HG03103 (cell line): Measurements from ENCODE around the gene TGDS.
"Not testable (repeated sequence)": the region's sequence is repeated elsewhere in the genome, so short reads cannot be mapped to it uniquely, and the experiment has no call there.

Experiments
- ATAC-seq: cut with Tn5 transposase; IDR thresholded peaks from one replicate; pipeline ENCODE4 v1.9.1; 2021; ENCODE audit warnings: low read depth; ENCODE audit not compliant: unreplicated experiment

The TGDS gene, protein sequence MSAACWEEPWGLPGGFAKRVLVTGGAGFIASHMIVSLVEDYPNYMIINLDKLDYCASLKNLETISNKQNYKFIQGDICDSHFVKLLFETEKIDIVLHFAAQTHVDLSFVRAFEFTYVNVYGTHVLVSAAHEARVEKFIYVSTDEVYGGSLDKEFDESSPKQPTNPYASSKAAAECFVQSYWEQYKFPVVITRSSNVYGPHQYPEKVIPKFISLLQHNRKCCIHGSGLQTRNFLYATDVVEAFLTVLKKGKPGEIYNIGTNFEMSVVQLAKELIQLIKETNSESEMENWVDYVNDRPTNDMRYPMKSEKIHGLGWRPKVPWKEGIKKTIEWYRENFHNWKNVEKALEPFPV

DNA sequence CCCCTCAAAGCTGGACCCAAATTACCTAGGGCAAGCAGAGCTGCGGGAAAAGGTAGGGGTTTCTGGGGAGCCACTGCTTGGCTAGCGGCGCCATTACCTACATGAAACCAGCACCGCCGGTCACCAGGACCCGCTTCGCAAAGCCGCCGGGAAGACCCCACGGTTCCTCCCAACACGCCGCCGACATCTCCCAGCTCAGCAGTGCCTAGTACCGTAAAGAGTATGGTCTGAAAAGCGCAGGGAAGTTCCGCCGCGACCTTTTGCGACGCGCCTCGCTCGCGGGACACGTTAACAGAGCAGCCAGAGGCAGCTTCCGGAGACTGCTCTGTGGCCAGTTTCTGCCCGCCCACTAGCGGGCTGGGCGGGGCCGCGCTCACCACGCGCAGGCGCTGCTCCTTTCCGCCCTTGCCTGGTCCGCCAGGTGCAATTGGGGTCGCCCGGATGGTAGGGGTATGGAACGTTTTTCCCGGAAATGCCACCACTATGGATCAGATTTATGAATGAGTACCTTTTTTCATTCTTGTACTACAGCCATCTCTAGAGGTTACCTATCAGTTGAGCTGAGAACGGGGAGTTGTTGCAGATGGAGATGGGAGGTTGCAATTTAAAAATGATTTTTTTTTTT is at the start of gene TGDS:
Gene TGDS, minus strand, starts transcription at position 203 of the 625 bp plus-strand sequence. Its CDS starts 16 bp downstream, at position 187.
- peak; percentile 97 for ATAC-seq

DNA sequence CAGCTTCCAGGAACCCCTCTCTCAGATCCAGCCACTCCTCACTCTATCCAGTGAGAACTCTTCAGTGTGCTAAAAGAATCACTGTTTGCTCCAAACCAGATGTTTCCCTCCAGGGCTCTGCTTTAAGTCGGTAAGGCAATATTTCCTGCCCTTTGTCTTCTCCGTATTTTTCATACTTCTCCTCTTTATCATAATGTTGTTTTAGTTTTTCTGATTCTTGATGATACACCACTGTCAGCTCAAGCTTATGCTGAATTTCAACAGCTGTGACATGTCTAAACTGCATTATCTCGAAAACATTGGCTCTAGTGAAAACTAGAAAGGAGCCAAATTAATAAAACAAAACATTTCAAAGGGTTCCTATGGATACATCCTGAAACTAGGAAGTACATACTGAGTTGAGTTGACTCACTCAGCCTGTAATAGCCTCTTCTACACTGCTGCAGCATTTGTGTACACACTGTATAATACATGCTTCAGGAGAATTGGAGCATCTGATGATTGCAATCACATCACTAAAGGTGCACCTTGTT is 45.5 kb upstream of the TGDS start:
- ATAC-seq = no peak

DNA sequence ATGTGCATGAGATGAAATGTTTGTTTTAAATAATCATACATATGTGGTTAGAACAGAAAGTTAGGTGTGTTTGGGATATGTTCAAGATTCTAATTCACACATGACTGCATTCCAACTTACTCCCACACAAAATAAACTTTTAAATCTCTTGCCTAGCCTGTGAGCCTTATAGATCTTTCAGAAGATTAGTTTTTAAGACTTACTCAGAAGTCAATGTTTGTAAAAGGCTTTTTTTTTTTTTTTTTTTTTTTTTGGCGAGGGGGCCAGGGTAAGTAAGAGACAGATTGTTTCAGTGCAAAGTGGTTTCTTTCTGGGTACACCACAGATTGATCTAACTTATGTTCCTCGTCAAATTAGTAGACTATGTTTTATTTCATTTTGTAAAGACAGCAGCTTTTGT is 44.8 kb upstream of the TGDS start:
- no peak for ATAC-seq

DNA sequence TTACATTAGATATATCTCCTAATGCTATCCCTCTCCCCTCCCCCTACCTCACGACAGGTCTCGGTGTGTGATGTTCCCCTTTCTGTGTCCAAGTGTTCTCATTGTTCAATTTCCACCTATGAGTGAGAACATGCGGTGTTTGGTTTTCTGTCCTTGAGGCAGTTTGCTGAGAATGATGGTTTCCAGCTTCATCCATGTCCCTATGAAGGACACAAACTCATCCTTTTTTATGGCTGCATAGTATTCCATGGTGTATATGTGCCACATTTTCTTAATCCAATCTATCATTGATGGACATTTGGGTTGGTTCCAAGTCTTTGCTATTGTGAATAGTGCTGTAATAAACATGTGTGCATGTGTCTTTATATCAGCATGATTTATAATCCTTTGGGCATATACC is 41.7 kb upstream of the TGDS start:
- not testable (repeated sequence) for ATAC-seq

DNA sequence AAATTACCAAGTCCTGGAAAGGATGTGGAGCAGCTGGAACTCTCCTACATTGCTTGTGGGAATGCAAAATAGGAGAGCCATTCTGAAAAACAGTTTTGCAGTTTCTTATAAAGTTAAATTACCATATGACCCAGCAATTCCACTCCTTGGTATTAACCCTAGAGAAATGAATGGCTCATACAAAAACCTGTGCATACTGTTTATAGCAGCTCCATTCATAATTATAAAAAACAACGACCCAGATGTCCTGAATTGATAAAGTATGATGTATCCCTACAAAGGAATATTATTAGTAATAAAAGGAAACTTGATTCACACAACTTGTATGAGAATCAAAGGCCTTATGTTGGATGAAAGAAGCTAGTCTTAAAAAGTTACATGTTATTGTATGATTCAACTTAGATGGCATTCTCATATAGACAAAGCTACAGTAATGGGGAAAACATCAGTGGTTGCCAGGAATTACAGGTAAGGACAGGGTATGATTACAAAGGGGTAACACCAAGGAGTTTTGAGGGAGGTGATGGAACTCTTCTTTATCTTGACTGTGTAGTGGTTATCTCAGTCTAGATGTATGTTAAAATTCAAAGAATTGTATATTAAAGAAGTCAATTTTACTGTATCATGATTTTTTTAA is 41.1 kb upstream of the TGDS start:
- no peak for ATAC-seq

DNA sequence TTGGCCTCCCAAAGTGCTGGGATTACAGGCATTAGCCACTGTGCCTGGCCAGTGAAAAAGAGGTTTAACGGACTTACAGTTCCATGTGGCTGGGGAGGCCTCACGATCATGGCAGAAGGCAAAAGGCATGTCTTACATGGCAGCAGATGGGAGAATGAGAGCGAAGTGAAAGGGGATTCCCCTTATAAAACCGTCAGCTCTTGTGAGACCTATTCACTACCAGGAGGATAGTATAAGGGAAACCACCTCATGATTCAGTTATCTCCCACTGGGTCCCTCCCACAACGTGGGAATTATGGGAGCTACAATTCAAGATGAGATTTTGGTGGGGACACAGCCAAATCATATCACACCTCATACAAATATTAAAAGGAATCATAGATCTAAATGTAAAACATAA is 40.1 kb upstream of the TGDS start:
- ATAC-seq = not testable (repeated sequence)

DNA sequence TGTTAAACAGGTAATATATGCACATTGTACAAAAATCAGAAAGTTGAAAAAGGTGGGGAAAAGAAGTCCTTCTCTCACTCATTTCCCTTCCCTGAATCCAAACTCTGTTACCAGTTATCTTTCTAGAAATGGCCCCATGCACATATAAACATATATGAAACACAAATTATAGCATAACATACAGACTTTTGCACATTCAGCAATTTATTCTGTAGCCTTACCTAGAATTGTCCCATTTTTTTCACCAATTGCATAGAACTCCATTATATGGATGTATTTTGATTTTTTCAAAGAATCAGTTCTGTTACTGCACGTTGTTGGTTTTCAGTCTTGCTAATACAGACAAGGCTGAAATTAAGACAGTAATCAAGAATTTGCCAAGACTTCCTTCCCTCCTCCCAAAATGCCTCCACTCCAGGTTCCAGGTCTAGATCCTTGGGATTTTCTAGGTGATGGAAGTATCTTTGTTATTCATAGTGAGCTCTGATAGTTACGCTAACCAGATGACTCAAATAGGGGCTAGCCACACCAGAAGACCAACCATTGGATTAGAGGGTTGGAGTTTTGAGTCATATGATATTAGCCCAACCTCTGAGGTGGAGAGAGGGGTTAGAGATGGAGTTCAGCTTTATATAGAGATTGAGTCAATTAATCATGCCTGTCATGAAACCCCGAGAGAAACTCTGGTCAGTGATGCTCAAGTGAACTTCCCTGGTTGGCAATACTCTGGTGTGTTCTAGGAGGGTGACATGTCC is 36.5 kb upstream of the TGDS start:
- ATAC-seq = no peak

DNA sequence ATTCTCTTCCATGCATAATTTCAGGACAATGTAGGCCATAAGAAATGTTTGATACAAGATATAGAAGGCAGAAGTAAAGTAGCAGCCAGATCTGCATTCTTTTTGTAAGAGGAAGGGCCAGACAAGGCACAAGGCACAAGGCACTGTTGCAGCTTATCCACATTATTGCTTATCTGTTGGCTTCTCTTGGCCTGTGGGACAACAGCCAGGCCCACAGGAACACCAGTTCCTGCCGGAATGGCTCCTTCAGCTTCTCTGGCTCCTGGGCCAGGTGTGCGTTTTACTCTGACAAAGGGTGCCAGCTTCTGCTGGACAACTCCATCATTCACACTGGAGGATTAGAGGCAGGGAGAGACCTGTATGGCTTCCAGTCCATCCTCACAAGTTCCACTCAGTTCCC is 34.9 kb upstream of the TGDS start:
- no peak for ATAC-seq

DNA sequence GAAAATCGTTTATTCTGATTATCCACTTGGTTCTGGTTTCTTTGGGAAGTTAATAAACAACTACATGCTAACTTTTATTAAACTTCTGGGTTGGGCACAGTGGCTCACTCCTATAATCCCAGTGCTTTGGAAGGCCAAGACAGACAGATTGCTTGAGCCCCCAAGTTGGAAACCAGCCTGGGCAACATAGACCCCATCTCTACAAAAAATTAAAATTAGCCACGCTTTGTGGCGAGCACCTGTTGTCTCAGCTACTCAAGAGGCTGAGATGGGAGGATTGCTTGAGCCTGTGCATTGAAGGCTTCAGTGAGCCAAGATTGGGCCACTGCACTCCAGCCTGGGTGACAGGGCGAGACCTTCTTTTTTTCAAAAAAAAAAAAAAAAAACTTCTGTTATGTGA is 27.4 kb upstream of the TGDS start:
- no peak for ATAC-seq

DNA sequence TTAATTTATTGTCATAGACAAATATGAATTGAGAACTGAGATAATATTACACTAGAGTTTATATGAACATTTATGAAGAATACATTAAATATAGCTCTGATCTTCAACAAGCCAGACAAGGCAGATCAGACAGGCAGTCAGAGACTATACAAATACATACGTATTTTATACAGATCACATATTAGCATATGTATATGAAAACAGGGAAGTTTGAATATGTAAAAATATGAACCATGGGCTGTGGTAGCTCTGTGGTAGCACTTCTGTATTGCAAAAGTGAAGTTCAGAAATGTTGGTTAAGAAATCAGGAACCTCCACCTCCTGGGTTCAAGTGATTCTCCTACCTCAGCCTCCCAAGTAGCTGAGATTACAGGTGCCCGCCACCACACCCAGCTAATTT is 26.4 kb upstream of the TGDS start:
- no peak for ATAC-seq

DNA sequence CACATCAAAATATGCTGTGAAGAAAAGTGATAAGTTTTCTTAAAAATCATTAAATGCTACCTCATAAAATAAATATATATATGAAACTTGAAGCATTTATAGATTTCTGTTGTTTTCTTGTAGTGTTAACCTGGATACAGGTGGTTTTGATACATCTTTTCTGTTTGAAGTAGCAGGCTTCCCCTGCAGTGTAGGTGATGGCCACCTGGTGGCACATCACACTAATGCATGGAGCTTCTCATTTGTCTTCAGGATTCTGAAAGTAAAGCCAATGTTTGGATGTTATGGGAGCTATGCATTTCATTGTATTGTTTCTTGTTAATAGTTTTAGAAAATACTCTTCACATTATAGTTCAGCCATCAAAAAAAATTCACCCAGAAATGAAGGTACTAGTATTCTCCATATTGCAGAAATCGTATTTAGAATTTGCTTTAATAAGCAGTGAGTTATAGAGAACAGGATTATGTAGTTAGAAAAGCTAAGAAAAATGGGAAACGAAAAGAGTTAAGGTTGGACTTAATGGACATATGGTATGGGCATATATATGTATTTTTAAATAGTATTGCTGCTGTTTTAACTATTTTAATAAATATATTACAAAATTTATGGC is 24.4 kb upstream of the TGDS start:
- peak; percentile 92 for ATAC-seq

DNA sequence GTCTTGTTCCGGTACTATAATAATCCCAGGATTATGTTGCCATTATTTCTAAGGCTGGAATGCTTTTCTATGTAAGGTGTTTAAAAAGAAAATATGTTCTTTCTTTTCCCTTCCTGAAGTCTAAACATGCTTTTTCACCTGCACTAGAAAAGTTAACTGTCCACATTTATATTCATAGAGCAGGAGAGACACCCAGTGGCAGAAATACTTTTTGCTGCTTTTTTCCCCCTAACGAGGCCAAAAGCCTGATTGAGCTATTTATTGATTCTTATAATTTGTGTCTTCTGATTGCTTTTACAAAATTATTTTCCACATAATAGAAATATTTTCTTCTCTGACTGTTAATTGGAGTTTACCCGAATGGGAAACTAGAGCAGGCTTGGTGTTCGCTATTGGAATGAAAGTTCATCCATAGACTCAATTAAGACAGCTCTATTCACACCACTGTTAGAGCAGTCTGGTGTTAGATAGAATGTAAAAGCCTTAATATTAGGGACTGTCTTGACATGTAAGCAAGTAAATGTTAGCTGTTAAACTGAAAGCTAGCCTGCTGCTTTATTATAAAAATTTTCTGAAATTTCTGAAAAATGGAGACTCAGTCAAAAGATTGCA is 21.5 kb upstream of the TGDS start:
- no peak for ATAC-seq

DNA sequence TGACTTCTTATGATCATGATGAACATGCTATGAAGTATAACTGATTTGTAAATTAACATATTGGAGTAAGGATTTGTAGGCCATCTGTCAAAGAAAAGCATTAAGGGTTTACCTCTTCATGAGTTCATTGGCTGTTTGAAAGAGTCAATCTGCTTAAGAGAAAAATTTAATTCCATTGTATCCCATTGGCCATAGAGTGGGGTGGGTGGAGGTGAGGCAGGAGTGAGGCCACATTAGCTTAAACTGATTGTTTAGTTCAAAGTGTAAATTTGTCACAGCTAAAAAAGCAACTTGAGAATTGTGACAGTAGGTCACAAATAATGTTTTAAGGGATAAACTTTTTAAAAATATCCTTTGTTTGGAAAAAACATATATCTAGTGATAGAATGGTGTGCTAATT is 17.1 kb upstream of the TGDS start:
- ATAC-seq = no peak

DNA sequence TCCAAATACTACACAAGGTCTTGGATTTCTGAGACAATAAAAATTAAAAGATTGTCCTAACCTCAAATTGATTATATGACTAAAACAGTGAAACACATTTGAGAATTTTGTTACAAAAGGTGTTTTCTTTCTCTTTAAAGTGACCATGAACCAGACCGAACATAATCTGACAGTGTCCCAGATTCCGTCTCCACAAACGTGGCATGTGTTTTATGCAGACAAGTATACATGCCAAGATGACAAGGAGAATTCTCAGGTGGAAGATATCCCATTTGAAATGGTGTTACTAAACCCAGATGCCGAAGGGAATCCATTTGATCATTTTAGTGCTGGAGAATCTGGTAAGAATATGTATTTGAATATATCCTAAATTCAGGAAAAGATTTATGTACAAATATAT is 16.1 kb upstream of the TGDS start:
- no peak for ATAC-seq

DNA sequence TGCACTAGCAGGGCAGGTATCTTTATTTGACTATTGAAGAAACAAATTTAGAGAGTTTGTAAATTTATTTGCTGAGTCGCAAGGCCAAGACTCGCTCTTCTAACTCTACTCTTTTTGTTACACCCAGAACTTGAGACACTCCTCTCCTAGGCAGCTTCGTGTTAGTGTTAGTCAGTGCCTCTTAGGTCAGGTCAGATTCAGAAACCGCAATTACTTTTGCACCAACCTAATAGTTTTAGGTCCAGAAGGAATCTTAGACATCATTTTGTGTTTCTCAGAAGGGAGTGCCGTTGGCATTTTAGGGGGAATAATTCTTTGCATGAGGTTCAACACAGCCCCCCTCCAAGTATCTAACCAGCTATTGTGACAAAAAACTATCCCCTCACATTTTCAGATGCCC is 14.5 kb upstream of the TGDS start:
- ATAC-seq = no peak

DNA sequence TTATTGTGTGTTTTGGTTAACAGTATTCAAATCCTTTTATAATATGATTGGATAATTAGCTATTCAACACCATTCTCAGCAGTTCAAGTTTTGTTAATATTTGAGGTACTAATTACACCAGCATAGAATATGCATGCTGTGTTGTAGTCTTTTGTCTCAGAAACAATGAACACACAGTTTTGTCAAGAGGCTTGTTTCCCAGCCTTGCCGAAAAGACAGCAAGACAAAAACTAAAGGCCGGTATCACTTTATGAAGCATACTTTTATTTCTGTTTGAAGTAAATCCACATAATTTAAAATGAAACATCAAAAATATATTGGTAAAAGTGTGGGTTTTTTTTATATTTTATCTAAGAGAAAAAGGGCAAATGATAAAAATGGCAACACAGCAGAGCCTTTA is 13.2 kb upstream of the TGDS start:
- no peak for ATAC-seq

DNA sequence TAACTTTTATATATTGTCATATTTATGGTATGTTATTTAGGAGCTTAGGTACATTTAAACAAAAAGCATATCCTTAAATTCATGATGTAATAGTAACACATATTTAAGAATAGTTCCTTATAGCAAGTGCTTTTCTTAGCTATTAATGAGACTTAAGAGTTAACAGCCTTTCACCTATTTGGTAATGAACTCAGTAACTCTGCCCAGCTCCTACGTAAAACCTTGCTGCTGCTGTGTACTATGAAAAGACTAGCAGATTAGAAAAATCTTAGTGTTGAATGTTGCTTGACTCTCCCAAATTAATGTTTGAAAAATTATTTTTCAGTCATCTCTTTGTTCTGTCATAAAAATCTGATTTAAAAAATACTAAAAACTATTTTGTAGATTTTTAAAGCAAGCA is 12.6 kb upstream of the TGDS start:
- ATAC-seq = no peak

DNA sequence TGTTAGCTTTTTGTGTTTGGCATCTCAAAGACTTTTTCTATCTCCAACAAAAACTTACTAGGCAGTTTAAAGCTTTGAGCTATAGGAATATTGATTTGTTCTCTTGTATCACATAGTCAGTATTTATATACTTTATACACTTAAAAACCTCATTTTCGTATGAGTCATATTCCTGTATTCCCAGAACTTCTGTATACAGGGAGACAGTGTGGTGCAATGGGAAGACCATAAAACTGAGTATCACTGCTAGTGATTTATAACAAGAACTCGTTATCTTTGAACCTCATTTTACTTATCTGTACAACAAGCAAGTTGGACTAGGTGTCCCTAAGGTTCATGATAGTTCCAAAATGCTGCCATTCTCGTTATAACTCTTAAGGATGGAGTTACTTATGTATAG is 12.0 kb upstream of the TGDS start:
- no peak for ATAC-seq

DNA sequence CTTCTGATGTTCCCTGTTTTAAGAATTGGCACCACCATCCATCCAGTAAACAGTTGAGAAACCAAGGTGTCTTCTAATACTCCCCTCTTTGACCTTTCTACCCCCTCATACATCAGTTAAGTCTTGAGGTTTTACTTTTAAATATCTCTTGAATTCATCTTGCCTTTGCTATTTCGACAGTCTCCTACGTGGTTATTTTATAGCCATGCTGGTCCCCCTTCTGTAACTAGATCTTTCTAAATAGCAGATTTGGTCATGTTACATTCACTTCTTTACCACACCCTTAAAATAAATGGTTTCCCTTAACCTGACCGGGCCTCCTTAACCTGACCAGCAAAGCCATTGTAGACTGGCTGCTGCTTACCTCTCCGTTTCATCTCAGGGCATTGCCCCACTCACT is 11.1 kb upstream of the TGDS start:
- no peak for ATAC-seq

DNA sequence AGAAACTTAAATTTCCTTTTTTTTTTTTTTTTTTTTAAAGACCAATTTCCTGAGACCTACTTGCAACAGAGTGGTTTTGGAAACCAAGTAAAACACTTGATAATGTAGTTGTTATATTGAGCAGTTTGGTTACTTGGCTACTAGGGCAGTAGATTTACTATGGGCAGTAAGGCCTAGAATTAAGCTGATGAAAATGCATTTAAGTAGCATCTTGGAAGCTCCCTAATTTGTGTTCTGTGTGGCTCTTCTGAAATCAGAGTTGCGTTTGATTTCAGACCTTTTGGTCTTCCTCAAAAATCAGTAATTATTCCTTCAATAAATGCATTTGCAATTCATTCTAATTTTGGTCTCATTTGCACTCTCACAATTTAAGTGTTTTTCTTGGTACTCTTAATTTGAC is 6.5 kb upstream of the TGDS start:
- ATAC-seq = no peak
